AG04450 (cell line): Measurements from ENCODE around the gene CD164L2. TPM values are rescaled to one million over a fixed set of nuclear protein-coding genes. Genes with fewer than 3 reads are reported as not detected.
"Not testable (repeated sequence)": the region's sequence is repeated elsewhere in the genome, so short reads cannot be mapped to it uniquely, and the experiment has no call there.

Source experiments
- CTCF ChIA-PET: fragments of 300-600, 350-600 bp; formaldehyde crosslinking; extraction: SDS; loops from one replicate; lab custom pipeline; 2022; ENCODE audit warnings: antibody characterized with exemption, inconsistent platforms; lab: Charles Lee
- POLR2A ChIA-PET: fragments of 350-600 bp; formaldehyde crosslinking; extraction: SDS; loops from one replicate; lab custom pipeline; 2021; ENCODE audit warnings: antibody characterized with exemption, inconsistent platforms; lab: Yijun Ruan, JAX
- DNase-seq: peaks from one replicate; pipeline ENCODE4 v3.0.0-alpha.2; 2011; ENCODE audit warnings: low read depth, low spot score
- H3K27ac ChIP-seq: one replicate; pipeline ENCODE4 v1.5.1; 2012; ENCODE audit warnings: low read depth, low read length, control low read depth
- H3K27me3 ChIP-seq: one replicate; pipeline ENCODE4 v1.6.0; 2012; ENCODE audit warnings: low read length; ENCODE audit not compliant: control insufficient read depth, insufficient read depth
- H3K4me3 ChIP-seq: 2 replicates; pipeline ENCODE4 v1.5.1; 2011; ENCODE audit warnings: mild to moderate bottlenecking, low read depth, low read length, control low read depth
- H3K9me3 ChIP-seq: 2 replicates; pipeline ENCODE4 v1.5.1; 2012; ENCODE audit warnings: low read length; ENCODE audit not compliant: control insufficient read depth, insufficient read depth
- CTCF ChIP-seq: IDR thresholded peaks from 2 replicates; pipeline ENCODE4 v1.5.1; 2011; ENCODE audit warnings: low read depth, low read length, control low read depth, inconsistent platforms
- polyA minus RNA-seq: library from RNA; depleted of rRNA, polyadenylated mRNA; stranded (reverse); fragments of >200 nt; gene quantifications from 2 replicates; pipeline ENCODE4 v1.2.3, GENCODE V29; 2011; rRNA and poly(A)+ RNA removed
- polyA plus RNA-seq: library from polyadenylated mRNA; depleted of rRNA; stranded (reverse); fragments of >200 nt; gene quantifications from 2 replicates; pipeline ENCODE4 v1.2.3, GENCODE V29; 2011; rRNA removed

CD164L2 gene
- polyA plus RNA-seq, result not detected in 2 replicates
- not detected in 2 replicates for polyA minus RNA-seq

GRCh38 chr1:27383039-27383605 lies at the start of gene CD164L2:
TSS of gene CD164L2 (minus strand) at chr1:27383333. CDS start at chr1:27383239, 94 bp downstream.
- Histone ChIP-seq H3K4me3 (no peak within 1 kb of the TSS), H3K9me3 (no peaks in the 10 kb centered on the region), H3K27ac (no peak within 1 kb of the TSS), H3K27me3 (peaks cover 25% of the 10 kb centered on the region)
- CTCF ChIA-PET, result interaction anchor here (0.7 to 2.3 kb wide), 4 partner anchors 8 to 86 kb away, joined by 3 to 8 read pairs (median 4); partner anchors contain the start of gene MAP3K6
- no peak for TF ChIP-seq CTCF
- POLR2A ChIA-PET, result no interaction called here
- DNase-seq, result no peak

GRCh38 chr1:27432725-27433124 lies 49.6 kb upstream of the CD164L2 start:
- DNase-seq, H3K27ac ChIP-seq, H3K27me3 ChIP-seq, H3K4me3 ChIP-seq, H3K9me3 ChIP-seq: not testable (repeated sequence)
- CTCF ChIA-PET, result interaction anchor here (1.6 kb wide), 2 partner anchors 9 to 66 kb away, joined by 3 to 7 read pairs; partner anchors contain the start of gene MAP3K6
- POLR2A ChIA-PET, result interaction anchor here (0.6 to 0.7 kb wide), 2 partner anchors 9 to 279 kb away, joined by 5 read pairs; no protein-coding TSS in a partner anchor

- DNase-seq, result no peak
- H3K9me3 ChIP-seq, result no peaks in the 10 kb centered on the region
- H3K4me3 ChIP-seq, result no peak overlapping the region
- no peak overlapping the region for H3K27ac ChIP-seq
- ChIA-PET POLR2A (no interaction called here), CTCF (no interaction called here)
- H3K27me3 ChIP-seq, result no peaks in the 10 kb centered on the region
- no peak for TF ChIP-seq CTCF
Observed at GRCh38 chr1:27431601-27431940, 48.4 kb upstream of the CD164L2 start.

GRCh38 chr1:27430903-27431600 lies 47.9 kb upstream of the CD164L2 start:
- POLR2A ChIA-PET, result interaction anchor here (0.6 kb wide), 1 partner anchor 531 kb away, joined by 3 read pairs; the partner anchor contains the start of gene GPATCH3
- H3K4me3 ChIP-seq, result no peak overlapping the region
- H3K27ac ChIP-seq, result no peak overlapping the region
- no peaks in the 10 kb centered on the region for H3K27me3 ChIP-seq
- no peak for DNase-seq
- no peak for TF ChIP-seq CTCF
- CTCF ChIA-PET, result interaction anchor here (0.5 to 1.0 kb wide), 3 partner anchors 74 to 205 kb away, joined by 3 to 5 read pairs (median 4); no protein-coding TSS in a partner anchor
- no peaks in the 10 kb centered on the region for H3K9me3 ChIP-seq

GRCh38 chr1:27429029-27429425 lies 45.9 kb upstream of the CD164L2 start:
- no peak overlapping the region for H3K4me3 ChIP-seq
- ChIA-PET CTCF (interaction anchor here (1.1 to 1.3 kb wide), 2 partner anchors 13 to 177 kb away, joined by 3 to 6 read pairs; no protein-coding TSS in a partner anchor), POLR2A (interaction anchor here (1.1 kb wide), 1 partner anchor 61 kb away, joined by 3 read pairs; the partner anchor contains the start of gene WASF2)
- H3K27me3 ChIP-seq, result no peaks in the 10 kb centered on the region
- H3K27ac ChIP-seq, result no peak overlapping the region
- DNase-seq, result no peak
- no peaks in the 10 kb centered on the region for H3K9me3 ChIP-seq
- no peak for TF ChIP-seq CTCF
